ENCODE results near the gene OTOP1.

DNA sequence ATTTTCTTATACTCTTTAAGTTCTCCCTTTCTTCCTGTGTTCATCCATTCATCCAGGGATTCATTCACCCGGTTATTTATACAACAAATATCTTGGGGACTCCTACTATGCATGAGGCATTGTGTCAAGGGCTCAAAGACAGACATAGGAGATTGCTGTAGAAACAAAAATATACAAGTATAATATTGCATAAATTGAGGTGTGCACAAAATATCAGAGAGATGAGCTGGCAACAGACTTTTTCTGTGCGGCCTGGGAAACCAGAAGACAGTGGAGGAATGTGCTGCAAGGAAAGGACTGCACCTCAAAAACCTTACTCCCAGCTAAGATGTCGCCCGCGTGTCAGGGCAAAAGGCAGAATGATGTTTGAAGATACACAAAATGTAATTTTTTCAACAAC is 9.6 kb downstream of the OTOP1 start:
- TF ChIP-seq, protein P1, sequence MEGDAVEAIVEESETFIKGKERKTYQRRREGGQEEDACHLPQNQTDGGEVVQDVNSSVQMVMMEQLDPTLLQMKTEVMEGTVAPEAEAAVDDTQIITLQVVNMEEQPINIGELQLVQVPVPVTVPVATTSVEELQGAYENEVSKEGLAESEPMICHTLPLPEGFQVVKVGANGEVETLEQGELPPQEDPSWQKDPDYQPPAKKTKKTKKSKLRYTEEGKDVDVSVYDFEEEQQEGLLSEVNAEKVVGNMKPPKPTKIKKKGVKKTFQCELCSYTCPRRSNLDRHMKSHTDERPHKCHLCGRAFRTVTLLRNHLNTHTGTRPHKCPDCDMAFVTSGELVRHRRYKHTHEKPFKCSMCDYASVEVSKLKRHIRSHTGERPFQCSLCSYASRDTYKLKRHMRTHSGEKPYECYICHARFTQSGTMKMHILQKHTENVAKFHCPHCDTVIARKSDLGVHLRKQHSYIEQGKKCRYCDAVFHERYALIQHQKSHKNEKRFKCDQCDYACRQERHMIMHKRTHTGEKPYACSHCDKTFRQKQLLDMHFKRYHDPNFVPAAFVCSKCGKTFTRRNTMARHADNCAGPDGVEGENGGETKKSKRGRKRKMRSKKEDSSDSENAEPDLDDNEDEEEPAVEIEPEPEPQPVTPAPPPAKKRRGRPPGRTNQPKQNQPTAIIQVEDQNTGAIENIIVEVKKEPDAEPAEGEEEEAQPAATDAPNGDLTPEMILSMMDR (tag by site-specific recombination; IDR thresholded peaks at IDR 0.05), result no peak
- TF ChIP-seq, protein P2, sequence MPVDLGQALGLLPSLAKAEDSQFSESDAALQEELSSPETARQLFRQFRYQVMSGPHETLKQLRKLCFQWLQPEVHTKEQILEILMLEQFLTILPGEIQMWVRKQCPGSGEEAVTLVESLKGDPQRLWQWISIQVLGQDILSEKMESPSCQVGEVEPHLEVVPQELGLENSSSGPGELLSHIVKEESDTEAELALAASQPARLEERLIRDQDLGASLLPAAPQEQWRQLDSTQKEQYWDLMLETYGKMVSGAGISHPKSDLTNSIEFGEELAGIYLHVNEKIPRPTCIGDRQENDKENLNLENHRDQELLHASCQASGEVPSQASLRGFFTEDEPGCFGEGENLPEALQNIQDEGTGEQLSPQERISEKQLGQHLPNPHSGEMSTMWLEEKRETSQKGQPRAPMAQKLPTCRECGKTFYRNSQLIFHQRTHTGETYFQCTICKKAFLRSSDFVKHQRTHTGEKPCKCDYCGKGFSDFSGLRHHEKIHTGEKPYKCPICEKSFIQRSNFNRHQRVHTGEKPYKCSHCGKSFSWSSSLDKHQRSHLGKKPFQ (tag by site-specific recombination; IDR thresholded peaks at IDR 0.05), result no peak
- TF ChIP-seq, protein P3, sequence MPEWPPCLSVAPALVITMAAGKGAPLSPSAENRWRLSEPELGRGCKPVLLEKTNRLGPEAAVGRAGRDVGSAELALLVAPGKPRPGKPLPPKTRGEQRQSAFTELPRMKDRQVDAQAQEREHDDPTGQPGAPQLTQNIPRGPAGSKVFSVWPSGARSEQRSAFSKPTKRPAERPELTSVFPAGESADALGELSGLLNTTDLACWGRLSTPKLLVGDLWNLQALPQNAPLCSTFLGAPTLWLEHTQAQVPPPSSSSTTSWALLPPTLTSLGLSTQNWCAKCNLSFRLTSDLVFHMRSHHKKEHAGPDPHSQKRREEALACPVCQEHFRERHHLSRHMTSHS (tag by site-specific recombination; IDR thresholded peaks at IDR 0.05), result no peak

Measured in HEK293 (cell line).